Endodermal cell (in vitro differentiated cells): ENCODE results near the gene KIF3B. TPM values are rescaled to one million over a fixed set of nuclear protein-coding genes. Genes with fewer than 3 reads are reported as not detected.
"Not testable (repeated sequence)": the region's sequence is repeated elsewhere in the genome, so short reads cannot be mapped to it uniquely, and the experiment has no call there.

ENCODE experiments used
- DNase-seq: peaks from one replicate; pipeline ENCODE4 v3.0.0-alpha.2; 2017
- H3K27ac ChIP-seq: 2 replicates; pipeline ENCODE4 v1.5.1; 2013; ENCODE audit warnings: mild to moderate bottlenecking, low read depth, low read length, moderate library complexity
- H3K27me3 ChIP-seq: 2 replicates; pipeline ENCODE4 v1.6.1; 2013; ENCODE audit warnings: mild to moderate bottlenecking, low read length, moderate library complexity; ENCODE audit not compliant: insufficient read depth, control insufficient read depth, poor library complexity, severe bottlenecking
- H3K36me3 ChIP-seq: 2 replicates; pipeline ENCODE4 v1.7.0; 2013; ENCODE audit warnings: mild to moderate bottlenecking, low read length, moderate library complexity; ENCODE audit not compliant: control insufficient read depth, insufficient read depth
- H3K4me1 ChIP-seq: one replicate; pipeline ENCODE4 v1.7.0; 2013; ENCODE audit warnings: low read length; ENCODE audit not compliant: control insufficient read depth, insufficient read depth
- H3K4me3 ChIP-seq: 2 replicates; pipeline ENCODE4 v1.5.1; 2013; ENCODE audit warnings: mild to moderate bottlenecking, low read length, moderate library complexity
- H3K9ac ChIP-seq: 2 replicates; pipeline ENCODE4 v1.6.1; 2013; ENCODE audit warnings: mild to moderate bottlenecking, low read length, moderate library complexity; ENCODE audit not compliant: poor library complexity, severe bottlenecking; ENCODE audit errors: extremely low read depth
- H3K9me3 ChIP-seq: 2 replicates; pipeline ENCODE4 v1.6.1; 2013; ENCODE audit warnings: mild to moderate bottlenecking, low read length, moderate library complexity; ENCODE audit not compliant: control insufficient read depth
- H3K27ac Mint-ChIP-seq: 2 replicates; pipeline ENCODE4 v1.8.0; 2020; ENCODE audit warnings: mixed read lengths
- H3K27me3 Mint-ChIP-seq: 2 replicates; pipeline ENCODE4 v1.8.0; 2021; ENCODE audit warnings: mild to moderate bottlenecking, mixed read lengths; ENCODE audit not compliant: insufficient read depth
- H3K36me3 Mint-ChIP-seq: 2 replicates; pipeline ENCODE4 v1.8.0; 2020; ENCODE audit warnings: low read depth, mixed read lengths
- H3K4me1 Mint-ChIP-seq: 2 replicates; pipeline ENCODE4 v1.8.0; 2020; ENCODE audit warnings: mixed read lengths
- H3K4me3 Mint-ChIP-seq: 2 replicates; pipeline ENCODE4 v1.8.0; 2020; ENCODE audit warnings: mild to moderate bottlenecking, moderate library complexity, mixed read lengths
- H3K9me3 Mint-ChIP-seq: 2 replicates; pipeline ENCODE4 v1.8.0; 2020; ENCODE audit warnings: mild to moderate bottlenecking, mixed read lengths
- CTCF ChIP-seq: fragments of 200-600 bp; sonication (generic); conservative IDR thresholded peaks from 2 replicates; pipeline ENCODE4 v1.5.0; 2021; ENCODE audit warnings: antibody characterized with exemption, mild to moderate bottlenecking
- WGBS, 2 experiments: methylation state at CpG; one replicate each; pipeline versions ENCODE4 v1.1.5 to v1.1.7; 2013; ENCODE audit warnings: missing lambda C conversion rate in 2 of 2, mixed read lengths in 1 of 2; ENCODE audit not compliant: insufficient coverage in 1 of 2, insufficient read length in 1 of 2; 5-methylcytosine and 5-hydroxymethylcytosine counted together
- total RNA-seq, 2 donors: library from RNA; stranded (reverse); fragmentation: NEBNext Ultra II Directional in 1 of 2; extraction: Animal tissue kit (Norgen Biotek cat#: 25700) in 1 of 2; gene quantifications; 2 replicates in 1 of 2; 3 replicates in 1 of 2; pipeline ENCODE4 v1.2.1, GENCODE V29; 2021

Gene KIF3B
- total RNA-seq, 2 donors from 2014 or later = 31.4 to 41.1 TPM

GRCh38 chr20:32287231-32287638 lies 9.8 kb downstream of the KIF3B start:
- WGBS, 2 experiments = 92 to 96% methylated on average over 4 to 5 of the region's 6 CpGs
- no peak for DNase-seq
- Mint-ChIP-seq H3K4me3 (no peak overlapping the region), H3K27ac (no peak overlapping the region), H3K9me3 (no peaks in the 10 kb centered on the region), H3K36me3 (peaks cover 15% of the 10 kb centered on the region), H3K4me1 (peaks cover 10% of the 10 kb centered on the region), H3K27me3 (no peaks in the 10 kb centered on the region)
- Histone ChIP-seq H3K4me1 (peaks cover 8% of the 10 kb centered on the region), H3K27ac (no peak overlapping the region), H3K9ac (no peak overlapping the region), H3K4me3 (no peak overlapping the region), H3K27me3 (no peaks in the 10 kb centered on the region), H3K9me3 (no peaks in the 10 kb centered on the region), H3K36me3 (peaks cover 3% of the 10 kb centered on the region)
- TF ChIP-seq CTCF = no peak

GRCh38 chr20:32288225-32288849 lies 10.9 kb downstream of the KIF3B start:
- DNase-seq = no peak
- no peak overlapping the region for H3K9ac ChIP-seq
- no peaks in the 10 kb centered on the region for H3K27me3 ChIP-seq
- TF ChIP-seq CTCF = no peak
- H3K4me1 ChIP-seq = peaks cover 8% of the 10 kb centered on the region
- WGBS, 2 experiments = 86 to 96% methylated on average over 4 to 6 of the region's 6 CpGs
- Mint-ChIP-seq H3K9me3 (no peaks in the 10 kb centered on the region), H3K36me3 (peaks cover 12% of the 10 kb centered on the region), H3K4me1 (peaks cover 10% of the 10 kb centered on the region), H3K27ac (no peak overlapping the region), H3K4me3 (no peak overlapping the region), H3K27me3 (no peaks in the 10 kb centered on the region)
- H3K4me3 ChIP-seq = no peak overlapping the region
- no peaks in the 10 kb centered on the region for H3K36me3 ChIP-seq
- H3K9me3 ChIP-seq = no peaks in the 10 kb centered on the region
- no peak overlapping the region for H3K27ac ChIP-seq

GRCh38 chr20:32289299-32289660 lies 11.8 kb downstream of the KIF3B start:
- not testable (repeated sequence) for H3K4me3 ChIP-seq, H3K27me3 Mint-ChIP-seq, H3K36me3 ChIP-seq, H3K9ac ChIP-seq, H3K9me3 ChIP-seq, H3K27me3 ChIP-seq, H3K4me1 ChIP-seq, H3K4me3 Mint-ChIP-seq, H3K27ac Mint-ChIP-seq, DNase-seq, H3K27ac ChIP-seq, H3K9me3 Mint-ChIP-seq
- H3K36me3 Mint-ChIP-seq = peaks cover 10% of the 10 kb centered on the region
- H3K4me1 Mint-ChIP-seq = peaks cover 10% of the 10 kb centered on the region
- 94% methylated on average over 2 to 3 of the region's 4 CpGs for WGBS, 2 experiments
